Liver (tissue), 9 donors: ENCODE data around the gene TEX30. TPM values are rescaled to one million over a fixed set of nuclear protein-coding genes. Genes with fewer than 3 reads are reported as not detected.
"Not testable (repeated sequence)": the region's sequence is repeated elsewhere in the genome, so short reads cannot be mapped to it uniquely, and the experiment has no call there.

ENCODE experiments used
- DNase-seq: peaks from one replicate; pipeline ENCODE4 v3.0.0-alpha.2; 2017; ENCODE audit warnings: low spot score
- H3K27ac ChIP-seq, 2 donors: one replicate each; pipeline ENCODE4 v1.7.0; 2013; ENCODE audit warnings: inconsistent platforms in 2 of 2, low read length in 2 of 2, control low read depth in 1 of 2, low read depth in 1 of 2, mild to moderate bottlenecking in 1 of 2
- H3K27me3 ChIP-seq, 4 donors: one replicate each; pipeline versions ENCODE4 v1.6.1 to v1.7.0; 2013; ENCODE audit warnings: low read length in 3 of 4, inconsistent platforms in 1 of 4, mild to moderate bottlenecking in 1 of 4, moderate library complexity in 1 of 4; ENCODE audit not compliant: control insufficient read depth in 4 of 4, insufficient read depth in 4 of 4
- H3K36me3 ChIP-seq, 4 donors: one replicate each; pipeline versions ENCODE4 v1.6.1 to v1.7.0; 2013; ENCODE audit warnings: low read length in 3 of 4, mild to moderate bottlenecking in 3 of 4, low read depth in 1 of 4, moderate library complexity in 1 of 4; ENCODE audit not compliant: control insufficient read depth in 4 of 4, insufficient read depth in 3 of 4
- H3K4me1 ChIP-seq, 4 donors: one replicate each; pipeline versions ENCODE4 v1.6.1 to v1.7.0; 2013; ENCODE audit warnings: low read length in 3 of 4, mild to moderate bottlenecking in 3 of 4, moderate library complexity in 1 of 4; ENCODE audit not compliant: control insufficient read depth in 4 of 4, insufficient read depth in 4 of 4
- H3K4me3 ChIP-seq, 3 donors: one replicate each; pipeline versions ENCODE4 v1.6.1 to v1.7.0; 2013; ENCODE audit warnings: low read length in 3 of 3, control low read depth in 1 of 3, low read depth in 1 of 3, mild to moderate bottlenecking in 1 of 3
- H3K9ac ChIP-seq, 2 donors: one replicate each; pipeline ENCODE4 v1.7.0; 2013; ENCODE audit warnings: low read length in 2 of 2, mild to moderate bottlenecking in 2 of 2, moderate library complexity in 2 of 2, control low read depth in 1 of 2, low read depth in 1 of 2
- H3K9me3 ChIP-seq, 4 donors: one replicate each; pipeline versions ENCODE4 v1.6.1 to v1.7.0; 2013; ENCODE audit warnings: low read length in 3 of 4; ENCODE audit not compliant: control insufficient read depth in 4 of 4
- EGR1 ChIP-seq, 2 donors: IDR thresholded peaks; 2 replicates each; pipeline ENCODE4 v1.6.1; 2016 to 2018; ENCODE audit warnings: antibody characterized with exemption in 2 of 2, low read depth in 2 of 2
- FOXA1 ChIP-seq: IDR thresholded peaks from 2 replicates; pipeline ENCODE4 v1.6.1; 2016; ENCODE audit warnings: antibody characterized with exemption
- FOXA2 ChIP-seq: IDR thresholded peaks from 2 replicates; pipeline ENCODE4 v1.6.1; 2016; ENCODE audit warnings: antibody characterized with exemption
- GABPA ChIP-seq, 2 donors: IDR thresholded peaks in 1 of 2; conservative IDR thresholded peaks in 1 of 2; 2 replicates each; pipeline ENCODE4 v1.6.1; 2016; ENCODE audit warnings: antibody characterized with exemption in 2 of 2, mild to moderate bottlenecking in 1 of 2, moderate library complexity in 1 of 2
- HNF4A ChIP-seq, 2 donors: conservative IDR thresholded peaks; 2 replicates each; pipeline ENCODE4 v1.6.1; 2016; ENCODE audit warnings: antibody characterized with exemption in 2 of 2, mild to moderate bottlenecking in 2 of 2
- HNF4G ChIP-seq: IDR thresholded peaks from 2 replicates; pipeline ENCODE4 v1.6.1; 2016; ENCODE audit warnings: antibody characterized with exemption
- JUND ChIP-seq, 2 donors: IDR thresholded peaks; 2 replicates each; pipeline ENCODE4 v1.6.1; 2016; ENCODE audit warnings: antibody characterized with exemption in 2 of 2
- NR2F2 ChIP-seq: IDR thresholded peaks from 2 replicates; pipeline ENCODE4 v1.6.1; 2016; ENCODE audit warnings: antibody characterized with exemption
- RAD21 ChIP-seq, 2 donors: IDR thresholded peaks; 2 replicates each; pipeline ENCODE4 v1.6.1; 2016; ENCODE audit warnings: antibody characterized with exemption in 2 of 2, mild to moderate bottlenecking in 2 of 2
- SP1 ChIP-seq: IDR thresholded peaks from 2 replicates; pipeline ENCODE4 v1.6.1; 2018; ENCODE audit warnings: antibody characterized with exemption, mild to moderate bottlenecking
- TAF1 ChIP-seq: conservative IDR thresholded peaks from 2 replicates; pipeline ENCODE4 v1.6.1; 2016; ENCODE audit warnings: antibody characterized with exemption, mild to moderate bottlenecking
- YY1 ChIP-seq: IDR thresholded peaks from 2 replicates; pipeline ENCODE4 v1.6.1; 2016; ENCODE audit warnings: antibody characterized with exemption, mild to moderate bottlenecking
- WGBS: extraction: QIAGEN DNeasy Blood & Tissue Kit; methylation state at CpG from one replicate; pipeline ENCODE4 v1.1.7; 2013; 5-methylcytosine and 5-hydroxymethylcytosine counted together
- polyA plus RNA-seq, 2 donors: library from polyadenylated mRNA; stranded (reverse) in 1 of 2; unstranded in 1 of 2; fragments of 200-250 nt in 1 of 2; fragments of >200 nt in 1 of 2; fragmentation: Nextera tagmentation in 1 of 2; extraction: Ambion mirVana in 1 of 2; gene quantifications; one replicate each; pipeline versions ENCODE4 v1.2.1 to v1.2.3, GENCODE V29; 2013 to 2015
- total RNA-seq, 2 donors: library from RNA; depleted of rRNA; stranded (reverse); fragments of >200 nt; gene quantifications; one replicate each; pipeline ENCODE4 v1.2.3, GENCODE V29; 2014
- TF ChIP-seq, protein P1 (sequence below): IDR thresholded peaks from 2 replicates; pipeline ENCODE4 v1.6.1; 2016; ENCODE audit warnings: antibody characterized with exemption
- TF ChIP-seq, protein P2 (sequence below): fragments of 150-350 bp; IDR thresholded peaks from 2 replicates; pipeline ENCODE4 v1.5.1; 2017; ENCODE audit warnings: improper control_type of control experiment, low read depth, low read length; ENCODE audit not compliant: missing input control
- TF ChIP-seq, protein P3 (sequence below): IDR thresholded peaks from 2 replicates; pipeline ENCODE4 v1.6.1; 2016; ENCODE audit warnings: antibody characterized with exemption
- TF ChIP-seq, protein P4 (sequence below): IDR thresholded peaks from 2 replicates; pipeline ENCODE4 v1.6.1; 2016; ENCODE audit warnings: antibody characterized with exemption
- donor health status: healthy.
- donor health status: healthy.
- donor health status: healthy.
- donor health status: healthy.
- donor health status: healthy.

TEX30 gene
- total and polyA plus RNA-seq, 4 donors = 9.9 to 28.2 (median 12.2) TPM

DNA sequence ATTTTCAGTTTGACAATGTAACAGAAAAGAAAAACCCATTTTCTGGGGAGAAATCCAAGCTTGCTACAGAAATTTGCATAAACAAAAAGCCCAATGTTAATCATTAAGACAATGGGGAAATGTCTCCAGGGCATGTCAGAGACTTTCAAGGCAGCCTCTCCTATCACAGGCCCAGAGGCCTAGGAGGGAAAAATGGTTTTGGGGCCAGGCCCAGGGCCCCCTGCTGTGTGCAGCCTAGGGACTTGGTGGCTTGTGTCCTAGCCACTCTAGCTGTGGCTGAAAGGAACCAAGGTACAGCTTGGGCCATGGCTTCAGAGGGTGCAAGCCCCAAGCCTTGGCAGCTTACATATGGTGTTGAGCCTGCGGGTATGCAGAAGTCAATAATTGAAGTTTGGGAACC is 8.0 kb upstream of the TEX30 start:
- Histone ChIP-seq H3K27me3 (no peaks in the 10 kb centered on the region), H3K9me3 (no peaks in the 10 kb centered on the region), H3K4me1 (peaks cover 1 to 19% (median 17%) of the 10 kb centered on the region in 4 donors), H3K36me3 (peaks cover 0 to 2% (median 0%) of the 10 kb centered on the region in 4 donors), H3K9ac (no peak overlapping the region), H3K27ac (no peak overlapping the region), H3K4me3 (no peak overlapping the region)
- TF ChIP-seq YY1 (no peak), TAF1 (no peak), RAD21 (IDR thresholded peaks at IDR 0.05) (no peak), HNF4A (conservative IDR thresholded peaks at IDR 0.05) (no peak), NR2F2 (no peak), JUND (IDR thresholded peaks at IDR 0.05) (no peak), FOXA2 (no peak), FOXA1 (no peak), GABPA (IDR thresholded peaks at IDR 0.05 in 1 of 2, conservative IDR thresholded peaks at IDR 0.05 in 1 of 2) (no peak)
- TF ChIP-seq, protein P1, sequence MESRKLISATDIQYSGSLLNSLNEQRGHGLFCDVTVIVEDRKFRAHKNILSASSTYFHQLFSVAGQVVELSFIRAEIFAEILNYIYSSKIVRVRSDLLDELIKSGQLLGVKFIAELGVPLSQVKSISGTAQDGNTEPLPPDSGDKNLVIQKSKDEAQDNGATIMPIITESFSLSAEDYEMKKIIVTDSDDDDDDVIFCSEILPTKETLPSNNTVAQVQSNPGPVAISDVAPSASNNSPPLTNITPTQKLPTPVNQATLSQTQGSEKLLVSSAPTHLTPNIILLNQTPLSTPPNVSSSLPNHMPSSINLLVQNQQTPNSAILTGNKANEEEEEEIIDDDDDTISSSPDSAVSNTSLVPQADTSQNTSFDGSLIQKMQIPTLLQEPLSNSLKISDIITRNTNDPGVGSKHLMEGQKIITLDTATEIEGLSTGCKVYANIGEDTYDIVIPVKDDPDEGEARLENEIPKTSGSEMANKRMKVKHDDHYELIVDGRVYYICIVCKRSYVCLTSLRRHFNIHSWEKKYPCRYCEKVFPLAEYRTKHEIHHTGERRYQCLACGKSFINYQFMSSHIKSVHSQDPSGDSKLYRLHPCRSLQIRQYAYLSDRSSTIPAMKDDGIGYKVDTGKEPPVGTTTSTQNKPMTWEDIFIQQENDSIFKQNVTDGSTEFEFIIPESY = no peak
- TF ChIP-seq, protein P2, sequence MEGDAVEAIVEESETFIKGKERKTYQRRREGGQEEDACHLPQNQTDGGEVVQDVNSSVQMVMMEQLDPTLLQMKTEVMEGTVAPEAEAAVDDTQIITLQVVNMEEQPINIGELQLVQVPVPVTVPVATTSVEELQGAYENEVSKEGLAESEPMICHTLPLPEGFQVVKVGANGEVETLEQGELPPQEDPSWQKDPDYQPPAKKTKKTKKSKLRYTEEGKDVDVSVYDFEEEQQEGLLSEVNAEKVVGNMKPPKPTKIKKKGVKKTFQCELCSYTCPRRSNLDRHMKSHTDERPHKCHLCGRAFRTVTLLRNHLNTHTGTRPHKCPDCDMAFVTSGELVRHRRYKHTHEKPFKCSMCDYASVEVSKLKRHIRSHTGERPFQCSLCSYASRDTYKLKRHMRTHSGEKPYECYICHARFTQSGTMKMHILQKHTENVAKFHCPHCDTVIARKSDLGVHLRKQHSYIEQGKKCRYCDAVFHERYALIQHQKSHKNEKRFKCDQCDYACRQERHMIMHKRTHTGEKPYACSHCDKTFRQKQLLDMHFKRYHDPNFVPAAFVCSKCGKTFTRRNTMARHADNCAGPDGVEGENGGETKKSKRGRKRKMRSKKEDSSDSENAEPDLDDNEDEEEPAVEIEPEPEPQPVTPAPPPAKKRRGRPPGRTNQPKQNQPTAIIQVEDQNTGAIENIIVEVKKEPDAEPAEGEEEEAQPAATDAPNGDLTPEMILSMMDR = no peak
- TF ChIP-seq, protein P3, sequence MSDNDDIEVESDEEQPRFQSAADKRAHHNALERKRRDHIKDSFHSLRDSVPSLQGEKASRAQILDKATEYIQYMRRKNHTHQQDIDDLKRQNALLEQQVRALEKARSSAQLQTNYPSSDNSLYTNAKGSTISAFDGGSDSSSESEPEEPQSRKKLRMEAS = no peak
- DNase-seq = no peak
- 98% methylated on average over 1 of the region's 1 CpG for WGBS

DNA sequence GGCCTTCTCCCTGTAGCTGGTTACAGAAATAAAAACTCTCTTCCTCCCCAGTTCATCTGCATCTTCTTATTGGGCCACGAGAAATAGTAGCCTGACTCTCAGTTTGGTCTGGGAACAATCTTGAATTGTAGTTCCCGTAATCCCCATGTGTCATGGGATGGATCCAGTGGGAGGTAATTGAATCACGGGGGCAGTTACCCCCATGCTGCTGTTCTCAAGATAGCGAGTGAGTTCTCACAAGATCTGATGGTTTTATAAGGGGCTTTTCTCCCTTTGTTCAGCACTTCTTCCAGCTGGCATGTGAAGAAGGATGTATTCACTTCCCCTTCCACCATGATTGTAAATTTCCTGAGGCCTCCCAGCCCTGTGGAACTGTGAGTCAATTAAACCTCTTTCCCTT is 7.1 kb upstream of the TEX30 start:
- not testable (repeated sequence) for H3K4me3 ChIP-seq, H3K36me3 ChIP-seq, H3K9me3 ChIP-seq, H3K9ac ChIP-seq, H3K27ac ChIP-seq, DNase-seq, H3K27me3 ChIP-seq
- H3K4me1 ChIP-seq = peaks cover 1 to 19% (median 17%) of the 10 kb centered on the region in 4 donors
- 95% methylated on average over 4 of the region's 4 CpGs for WGBS

DNA sequence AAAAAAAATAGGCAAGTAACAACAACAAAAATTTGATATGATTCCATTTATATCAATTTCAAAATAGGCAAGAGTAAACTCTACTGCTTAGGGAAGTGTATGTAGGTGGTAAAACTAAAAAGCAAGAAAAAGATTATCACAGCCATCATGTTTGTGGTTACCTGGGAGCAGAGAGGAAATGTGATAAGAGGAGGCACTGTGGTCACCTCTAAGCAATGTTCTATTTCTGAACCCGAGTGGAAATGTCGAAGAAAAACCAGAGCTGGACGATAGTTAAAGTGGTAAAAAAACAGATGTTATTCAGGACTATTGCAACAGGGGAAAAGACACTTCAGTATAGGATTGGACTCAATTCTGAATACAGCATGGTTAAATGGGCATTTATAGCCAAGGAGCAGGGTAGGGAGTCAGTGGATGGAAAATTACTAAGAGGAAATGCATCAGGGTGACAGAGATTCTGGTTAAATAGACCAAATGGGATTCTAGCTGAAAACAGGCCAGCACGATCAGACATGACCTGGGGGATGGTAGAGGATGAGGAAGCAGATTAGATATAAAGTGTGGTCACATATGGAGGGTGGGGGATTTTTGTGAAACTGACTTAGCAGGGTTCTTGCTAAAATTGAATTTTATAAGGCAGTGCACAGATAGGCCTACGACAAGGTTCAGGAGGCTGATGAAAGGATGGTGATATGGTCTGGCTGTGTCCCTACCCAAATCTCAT is 6.0 kb upstream of the TEX30 start:
- DNase-seq = no peak

More for the DNA sequence above, 6.0 kb upstream of the TEX30 start:
- H3K4me3 ChIP-seq = no peak overlapping the region
- H3K9ac ChIP-seq = no peak overlapping the region
- no peak overlapping the region for H3K27ac ChIP-seq
- TF ChIP-seq, protein P3 = no peak
- TF ChIP-seq HNF4G (no peak), SP1 (no peak), FOXA1 (no peak), NR2F2 (no peak), EGR1 (IDR thresholded peaks at IDR 0.05; ENCODE audit: low read depth in 2 of 2) (no peak), JUND (IDR thresholded peaks at IDR 0.05) (no peak), GABPA (IDR thresholded peaks at IDR 0.05 in 1 of 2, conservative IDR thresholded peaks at IDR 0.05 in 1 of 2) (no peak), HNF4A (conservative IDR thresholded peaks at IDR 0.05) (no peak), RAD21 (IDR thresholded peaks at IDR 0.05) (no peak), FOXA2 (no peak)
- TF ChIP-seq, protein P1 = no peak
- TF ChIP-seq, protein P4, sequence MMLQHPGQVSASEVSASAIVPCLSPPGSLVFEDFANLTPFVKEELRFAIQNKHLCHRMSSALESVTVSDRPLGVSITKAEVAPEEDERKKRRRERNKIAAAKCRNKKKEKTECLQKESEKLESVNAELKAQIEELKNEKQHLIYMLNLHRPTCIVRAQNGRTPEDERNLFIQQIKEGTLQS = no peak
- H3K36me3 ChIP-seq = peaks cover 0 to 2% (median 0%) of the 10 kb centered on the region in 4 donors
- H3K4me1 ChIP-seq = peaks cover 1 to 11% (median 9%) of the 10 kb centered on the region in 4 donors
- H3K27me3 ChIP-seq = no peaks in the 10 kb centered on the region
- no peaks in the 10 kb centered on the region for H3K9me3 ChIP-seq
- WGBS = 76% methylated on average over 5 of the region's 5 CpGs
